HepG2 (cell line): ENCODE data around the gene ZNF211. TPM values are rescaled to one million over a fixed set of nuclear protein-coding genes. Genes with fewer than 3 reads are reported as not detected.
A peak's percentile ranks its signal among the peaks of the same experiment; 100 is the strongest.

Experiments
- CREM ChIP-seq, 2 experiments: sonication (generic) in 1 of 2; formaldehyde crosslinking in 1 of 2; IDR thresholded peaks; 2 replicates each; pipeline versions ENCODE4 v1.4.0 to v1.6.1; 2016 to 2020; ENCODE audit warnings: antibody characterized with exemption in 1 of 2, mild to moderate bottlenecking in 1 of 2, missing genetic modification reagents in 1 of 2
- GABPA ChIP-seq, 2 experiments: IDR thresholded peaks; 2 replicates each; pipeline ENCODE4 v1.6.1; 2011 to 2016; ENCODE audit warnings: low read depth in 2 of 2, low read length in 1 of 2, missing biosample characterization in 1 of 2, missing genetic modification characterization in 1 of 2
- NFYB ChIP-seq: sonication (generic); formaldehyde crosslinking; IDR thresholded peaks from 2 replicates; pipeline ENCODE4 v1.4.0; 2020; ENCODE audit warnings: missing genetic modification reagents
- NONO ChIP-seq, 2 experiments: fragments of 450-650 bp in 1 of 2; sonication (generic) in 1 of 2; formaldehyde crosslinking in 1 of 2; IDR thresholded peaks in 1 of 2; conservative IDR thresholded peaks in 1 of 2; 2 replicates each; pipeline versions ENCODE4 v1.6.1 to v1.8.0; 2017 to 2022; ENCODE audit warnings: mild to moderate bottlenecking in 1 of 2, missing genetic modification reagents in 1 of 2, moderate library complexity in 1 of 2
- PHF8 ChIP-seq: sonication (generic); formaldehyde crosslinking; IDR thresholded peaks from 2 replicates; pipeline ENCODE4 v1.5.0; 2020; ENCODE audit warnings: missing genetic modification reagents
- SP2 ChIP-seq: sonication (generic); formaldehyde crosslinking; IDR thresholded peaks from 2 replicates; pipeline ENCODE4 v1.5.1; 2020; ENCODE audit warnings: mild to moderate bottlenecking, missing genetic modification reagents
- SRSF1 ChIP-seq: fragments of 200-400 bp; formaldehyde crosslinking; optimal IDR thresholded peaks from 2 replicates; pipeline ENCODE3; 2017; ENCODE audit warnings: mild to moderate bottlenecking, low read depth, low read length, moderate library complexity
- ZFP37 ChIP-seq: sonication (generic); formaldehyde crosslinking; IDR thresholded peaks from 2 replicates; pipeline ENCODE4 v1.4.0; 2020; ENCODE audit warnings: missing genetic modification reagents, borderline replicate concordance
- ZNF143 ChIP-seq: sonication (generic); formaldehyde crosslinking; IDR thresholded peaks from 2 replicates; pipeline ENCODE4 v1.4.0; 2020; ENCODE audit warnings: missing genetic modification reagents
- ZNF543 ChIP-seq: sonication (generic); formaldehyde crosslinking; IDR thresholded peaks from 2 replicates; pipeline ENCODE4 v1.4.0; 2020; ENCODE audit warnings: mild to moderate bottlenecking, missing genetic modification reagents
- ZNF687 ChIP-seq: sonication (generic); formaldehyde crosslinking; IDR thresholded peaks from 2 replicates; pipeline ENCODE4 v1.5.1; 2020; ENCODE audit warnings: mild to moderate bottlenecking, missing genetic modification reagents, moderate library complexity
- ZZZ3 ChIP-seq: sonication (generic); formaldehyde crosslinking; IDR thresholded peaks from 2 replicates; pipeline ENCODE4 v1.4.0; 2020; ENCODE audit warnings: missing genetic modification reagents, mild to moderate bottlenecking, borderline replicate concordance
- polyA plus RNA-seq, 8 experiments: library from polyadenylated mRNA; depleted of rRNA in 3 of 8; stranded (reverse) in 7 of 8; unstranded in 1 of 8; fragments of >200 nt; fragmentation: Illumina TruSeq in 4 of 8; extraction: Trizol in 4 of 8; gene quantifications; 2 replicates each; pipeline versions ENCODE4 v1.2.1 to v1.2.3, GENCODE V29; 2011 to 2016; ENCODE audit warnings: low read depth in 4 of 8, missing spikeins in 1 of 8, mixed read lengths in 1 of 8; ENCODE audit not compliant: insufficient read depth in 1 of 8
- total RNA-seq, 5 experiments: library from RNA; depleted of rRNA; stranded (reverse); fragments of >200 nt; fragmentation: Illumina TruSeq; extraction: Trizol; gene quantifications; 2 replicates each; pipeline ENCODE4 v1.2.3, GENCODE V29; 2016; ENCODE audit warnings: low read depth in 1 of 5
- TF ChIP-seq, protein P1 (sequence below): sonication (generic); formaldehyde crosslinking; IDR thresholded peaks from 2 replicates; pipeline ENCODE4 v1.5.1; 2020; ENCODE audit warnings: missing genetic modification reagents, mild to moderate bottlenecking, borderline replicate concordance
- TF ChIP-seq, protein P2 (sequence below): sonication (generic); formaldehyde crosslinking; IDR thresholded peaks from 2 replicates; pipeline ENCODE4 v1.5.0; 2020; ENCODE audit warnings: missing genetic modification reagents, mild to moderate bottlenecking, borderline replicate concordance
- TF ChIP-seq, protein P3 (sequence below): sonication (generic); formaldehyde crosslinking; IDR thresholded peaks from 2 replicates; pipeline ENCODE4 v1.4.0; 2020; ENCODE audit warnings: missing genetic modification reagents

ZNF211 gene
- total and polyA plus RNA-seq, 2 of the 13 experiments (the other 11 are each of a cell fraction or from before 2014, with no cell fraction given) = 9.9 to 11.2 TPM

GRCh38 chr19:57583521-57584416, 49.2 kb upstream of the ZNF211 start, which contains the start of gene ZIK1 (continued):
- no peak for TF ChIP-seq NONO (IDR thresholded peaks at IDR 0.05)
- 0 out of 2 replicates have a peak, but pooled peaks have one; percentile 15 for TF ChIP-seq NONO (CRISPR knock-in tag; conservative IDR thresholded peaks at IDR 0.05)
- TF ChIP-seq SRSF1 = peak; percentile 44
- TF ChIP-seq PHF8 (CRISPR knock-in tag) = peak; percentile 64
- peak; percentile 89 for TF ChIP-seq SP2 (CRISPR knock-in tag)
- TF ChIP-seq GABPA (IDR thresholded peaks at IDR 0.05; ENCODE audit: low read depth, low read length) = peak; percentile 92
- TF ChIP-seq GABPA (CRISPR knock-in tag; IDR thresholded peaks at IDR 0.05; ENCODE audit: low read depth) = peak; percentile 96
- TF ChIP-seq NFYB (CRISPR knock-in tag) = peak; percentile 83
- TF ChIP-seq, protein P1, sequence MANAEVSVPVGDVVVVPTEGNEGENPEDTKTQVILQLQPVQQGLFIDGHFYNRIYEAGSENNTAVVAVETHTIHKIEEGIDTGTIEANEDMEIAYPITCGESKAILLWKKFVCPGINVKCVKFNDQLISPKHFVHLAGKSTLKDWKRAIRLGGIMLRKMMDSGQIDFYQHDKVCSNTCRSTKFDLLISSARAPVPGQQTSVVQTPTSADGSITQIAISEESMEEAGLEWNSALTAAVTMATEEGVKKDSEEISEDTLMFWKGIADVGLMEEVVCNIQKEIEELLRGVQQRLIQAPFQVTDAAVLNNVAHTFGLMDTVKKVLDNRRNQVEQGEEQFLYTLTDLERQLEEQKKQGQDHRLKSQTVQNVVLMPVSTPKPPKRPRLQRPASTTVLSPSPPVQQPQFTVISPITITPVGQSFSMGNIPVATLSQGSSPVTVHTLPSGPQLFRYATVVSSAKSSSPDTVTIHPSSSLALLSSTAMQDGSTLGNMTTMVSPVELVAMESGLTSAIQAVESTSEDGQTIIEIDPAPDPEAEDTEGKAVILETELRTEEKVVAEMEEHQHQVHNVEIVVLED (CRISPR knock-in tag) = peak; percentile 54; the same call in 1 of the 2 replicates
- TF ChIP-seq, protein P2, sequence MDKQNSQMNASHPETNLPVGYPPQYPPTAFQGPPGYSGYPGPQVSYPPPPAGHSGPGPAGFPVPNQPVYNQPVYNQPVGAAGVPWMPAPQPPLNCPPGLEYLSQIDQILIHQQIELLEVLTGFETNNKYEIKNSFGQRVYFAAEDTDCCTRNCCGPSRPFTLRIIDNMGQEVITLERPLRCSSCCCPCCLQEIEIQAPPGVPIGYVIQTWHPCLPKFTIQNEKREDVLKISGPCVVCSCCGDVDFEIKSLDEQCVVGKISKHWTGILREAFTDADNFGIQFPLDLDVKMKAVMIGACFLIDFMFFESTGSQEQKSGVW (CRISPR knock-in tag) = no peak
- TF ChIP-seq, protein P3, sequence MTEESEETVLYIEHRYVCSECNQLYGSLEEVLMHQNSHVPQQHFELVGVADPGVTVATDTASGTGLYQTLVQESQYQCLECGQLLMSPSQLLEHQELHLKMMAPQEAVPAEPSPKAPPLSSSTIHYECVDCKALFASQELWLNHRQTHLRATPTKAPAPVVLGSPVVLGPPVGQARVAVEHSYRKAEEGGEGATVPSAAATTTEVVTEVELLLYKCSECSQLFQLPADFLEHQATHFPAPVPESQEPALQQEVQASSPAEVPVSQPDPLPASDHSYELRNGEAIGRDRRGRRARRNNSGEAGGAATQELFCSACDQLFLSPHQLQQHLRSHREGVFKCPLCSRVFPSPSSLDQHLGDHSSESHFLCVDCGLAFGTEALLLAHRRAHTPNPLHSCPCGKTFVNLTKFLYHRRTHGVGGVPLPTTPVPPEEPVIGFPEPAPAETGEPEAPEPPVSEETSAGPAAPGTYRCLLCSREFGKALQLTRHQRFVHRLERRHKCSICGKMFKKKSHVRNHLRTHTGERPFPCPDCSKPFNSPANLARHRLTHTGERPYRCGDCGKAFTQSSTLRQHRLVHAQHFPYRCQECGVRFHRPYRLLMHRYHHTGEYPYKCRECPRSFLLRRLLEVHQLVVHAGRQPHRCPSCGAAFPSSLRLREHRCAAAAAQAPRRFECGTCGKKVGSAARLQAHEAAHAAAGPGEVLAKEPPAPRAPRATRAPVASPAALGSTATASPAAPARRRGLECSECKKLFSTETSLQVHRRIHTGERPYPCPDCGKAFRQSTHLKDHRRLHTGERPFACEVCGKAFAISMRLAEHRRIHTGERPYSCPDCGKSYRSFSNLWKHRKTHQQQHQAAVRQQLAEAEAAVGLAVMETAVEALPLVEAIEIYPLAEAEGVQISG (CRISPR knock-in tag) = peak; percentile 41; the same call in 1 of the 2 replicates
- TF ChIP-seq CREM (IDR thresholded peaks at IDR 0.05) = peak; percentile 68
- TF ChIP-seq CREM (CRISPR knock-in tag; IDR thresholded peaks at IDR 0.05) = no peak
- 0 out of 2 replicates have a peak, but pooled peaks have one; percentile 29 for TF ChIP-seq ZNF543
- TF ChIP-seq ZFP37 (CRISPR knock-in tag) = no peak
- peak; percentile 89 for TF ChIP-seq ZNF143 (CRISPR knock-in tag)
- no peak; the same call in 1 of the 2 replicates for TF ChIP-seq ZZZ3 (CRISPR knock-in tag)
- TF ChIP-seq ZNF687 (CRISPR knock-in tag) = peak; percentile 70
